Cardiac fibroblast (primary cell): Measurements from ENCODE around the gene CDH16.

Experiments used
- DNase-seq, 2 donors: peaks; one replicate each; pipeline versions ENCODE4 v3.0.0 to v3.0.0-alpha.2; 2010; ENCODE audit warnings: low read depth in 2 of 2
- H3K4me3 ChIP-seq, 2 donors: replicated peaks in 1 of 2; 1 replicate in 1 of 2; 2 replicates in 1 of 2; pipeline ENCODE4 v1.5.1; 2011; ENCODE audit warnings: low read depth in 2 of 2, low read length in 2 of 2, mild to moderate bottlenecking in 2 of 2, moderate library complexity in 1 of 2
- CTCF ChIP-seq: IDR thresholded peaks from one replicate; pipeline ENCODE4 v1.5.1; 2011; ENCODE audit warnings: low read depth, mild to moderate bottlenecking, low read length, inconsistent platforms

CDH16 gene

DNA sequence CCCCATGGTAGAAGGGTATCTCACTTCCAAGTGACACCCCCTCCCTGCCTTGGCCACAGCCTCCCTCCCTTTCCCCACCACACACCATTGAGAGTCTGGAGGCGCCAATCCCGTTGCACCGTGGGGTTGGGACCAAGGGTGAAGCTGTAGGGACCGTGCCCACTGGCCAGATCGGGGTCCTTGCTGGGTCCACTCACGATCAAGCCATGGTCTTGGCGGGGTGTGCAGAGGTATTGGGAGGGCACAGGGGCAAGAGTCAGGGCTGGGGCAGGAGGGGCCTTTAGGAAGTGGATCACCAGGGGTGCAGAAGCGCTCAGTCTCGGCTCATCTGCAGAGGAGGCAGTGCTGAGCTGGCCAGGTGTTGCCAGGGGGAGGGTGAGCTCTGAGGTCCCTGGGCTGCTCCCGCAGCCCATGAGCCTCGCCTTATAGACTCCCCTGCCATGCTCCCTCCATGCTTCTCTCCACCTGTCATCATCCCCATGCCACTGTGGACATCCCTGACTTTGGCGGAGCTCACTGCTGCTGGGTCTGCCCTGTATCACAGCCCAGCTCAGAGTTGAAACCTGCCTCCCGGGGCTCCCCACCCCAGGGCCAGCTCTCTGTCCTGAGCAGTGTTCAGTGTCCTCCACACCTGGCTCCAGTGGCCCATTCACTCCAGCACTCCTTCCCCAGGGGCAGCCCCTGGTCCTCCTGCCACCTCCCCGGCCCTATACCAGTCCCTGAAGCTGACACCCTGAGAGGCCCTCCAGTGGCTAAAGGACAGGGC lies 8.3 kb downstream of the CDH16 start:
- TF ChIP-seq CTCF: no peak
- no peak overlapping the region for H3K4me3 ChIP-seq
- no peak for DNase-seq

DNA sequence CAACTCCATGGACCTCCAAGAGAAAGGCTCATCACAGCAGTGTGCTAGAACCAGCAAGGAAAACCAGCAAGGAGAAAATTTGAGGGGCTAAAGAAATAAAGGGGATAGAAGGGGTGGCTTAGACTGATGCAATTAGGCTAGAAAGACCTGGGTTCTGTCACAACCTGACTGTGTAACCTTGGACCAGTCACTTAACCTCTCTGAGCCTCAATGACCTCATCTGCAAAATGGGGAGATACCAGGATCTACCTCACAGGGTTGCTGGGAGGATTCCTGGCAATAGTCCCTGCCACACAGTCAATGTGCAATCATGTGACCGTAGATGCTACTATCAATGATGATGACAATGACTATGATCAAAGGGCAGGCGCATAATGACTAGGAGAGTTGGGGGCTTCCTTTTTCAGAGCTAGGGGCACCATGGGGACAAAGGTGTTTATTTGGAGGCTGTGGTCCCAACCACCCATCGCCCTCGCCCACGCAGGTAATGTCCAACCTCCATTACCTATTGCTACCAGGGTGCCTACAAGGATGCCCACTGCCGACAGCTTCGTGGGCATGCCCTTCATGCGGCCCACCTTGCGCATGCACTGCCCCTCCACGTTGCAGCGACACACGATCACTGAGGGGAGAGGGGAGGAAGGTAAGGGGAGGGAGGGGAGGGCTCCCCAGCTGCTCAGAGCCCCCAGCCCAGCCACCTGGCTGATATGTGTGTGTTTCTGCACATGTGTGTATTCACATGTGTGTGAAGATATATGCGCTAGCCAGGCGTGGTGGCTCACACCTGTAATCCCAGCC lies 9.7 kb downstream of the CDH16 start:
- DNase-seq: no peak
- H3K4me3 ChIP-seq: no peak overlapping the region
- TF ChIP-seq CTCF: no peak

- no peak for TF ChIP-seq CTCF
- no peak overlapping the region for H3K4me3 ChIP-seq
- no peak for DNase-seq
These were observed 10.6 kb downstream of the CDH16 start for GRCh38 chr16:66908116-66908515.

DNA sequence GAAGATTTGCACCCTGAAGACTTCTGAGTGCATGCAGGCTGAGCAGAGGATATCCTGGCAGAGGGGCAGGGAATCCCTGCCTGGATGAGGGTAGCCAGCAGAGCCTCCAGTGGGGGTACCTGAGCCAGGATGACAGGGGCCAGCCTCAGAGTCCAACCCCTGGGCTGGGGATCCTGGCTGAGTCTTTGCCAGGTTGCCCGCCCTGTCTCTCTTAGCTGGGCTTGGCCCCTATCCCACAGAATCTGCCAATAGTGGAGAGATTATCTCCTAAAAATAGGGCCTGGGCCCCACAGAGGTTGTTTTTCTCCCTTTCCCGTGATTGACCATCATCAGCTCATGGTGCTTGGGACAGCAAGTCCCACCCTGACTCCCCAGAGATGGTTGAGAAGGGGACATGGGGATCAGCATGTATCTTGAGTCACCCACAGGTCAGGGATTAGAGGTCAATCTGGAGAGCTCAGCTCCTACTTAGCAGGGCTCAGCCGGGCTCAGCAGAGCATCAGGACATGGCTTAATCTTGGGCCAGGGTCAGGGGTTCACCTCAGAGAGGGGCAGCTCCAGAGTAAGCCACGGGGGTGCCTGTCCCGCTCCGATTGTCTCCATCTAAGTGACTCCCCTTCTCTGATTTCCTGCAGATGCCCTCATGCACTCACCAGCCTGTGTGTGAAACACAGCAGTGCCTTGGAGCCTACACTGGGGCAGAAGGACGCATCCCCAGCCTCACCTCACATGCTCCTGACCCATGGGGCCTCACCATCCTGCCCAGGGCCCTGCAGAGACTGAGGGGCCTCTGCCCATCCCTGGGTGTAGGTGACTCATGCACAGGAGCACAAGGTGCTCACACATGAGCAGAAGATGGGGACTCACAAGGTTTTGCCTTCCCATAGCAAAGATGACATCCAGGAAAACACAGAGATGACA lies 11.5 kb downstream of the CDH16 start:
- no peak for DNase-seq
- TF ChIP-seq CTCF: no peak
- H3K4me3 ChIP-seq: no peak overlapping the region

DNA sequence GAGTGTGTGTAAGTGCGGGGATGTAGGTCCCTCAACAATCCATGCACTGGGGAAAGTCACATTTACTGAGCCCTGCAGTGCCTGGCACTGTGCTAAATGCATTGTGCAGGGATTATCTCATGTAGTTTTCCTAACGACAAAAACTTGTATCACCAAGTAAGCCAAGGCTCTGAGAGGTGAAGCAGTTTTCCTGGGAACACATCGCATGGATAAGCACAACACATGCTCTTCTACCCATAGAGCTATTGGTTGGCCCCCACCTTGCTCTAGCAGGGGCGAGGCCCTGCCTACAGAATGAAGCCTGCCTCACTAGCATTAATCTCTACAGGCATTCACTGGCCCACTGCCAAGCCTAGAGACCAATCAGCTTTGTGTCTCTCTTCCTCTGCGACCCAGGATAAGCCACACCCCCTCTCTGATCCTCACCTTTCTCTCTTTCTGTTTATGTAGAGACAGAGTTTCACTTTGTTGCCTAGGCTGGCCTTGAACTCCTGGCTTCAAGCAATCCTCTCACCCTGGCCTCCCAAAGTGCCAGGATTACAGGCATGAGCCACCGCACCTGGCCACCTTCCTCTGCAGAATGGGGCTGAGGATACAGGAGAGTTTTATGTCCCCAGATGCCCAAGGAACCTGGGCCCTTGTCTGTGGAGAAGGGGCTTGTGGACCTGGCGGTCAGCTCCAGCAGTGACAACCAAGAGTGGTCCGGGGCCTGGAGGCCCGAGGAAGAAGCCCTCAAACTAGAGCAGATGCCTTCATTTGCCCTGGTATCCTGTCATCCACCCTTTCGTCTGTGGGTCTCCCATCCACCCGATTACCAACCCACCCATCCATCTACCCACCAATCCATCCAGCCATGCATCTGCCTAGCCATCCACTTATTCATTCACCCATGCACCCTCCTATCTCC lies 12.8 kb downstream of the CDH16 start:
- no peak overlapping the region for H3K4me3 ChIP-seq
- no peak for TF ChIP-seq CTCF
- no peak for DNase-seq
